NCI-H2171 (cell line): ENCODE results near the gene SIKE1.
"Not testable (repeated sequence)": the region's sequence is repeated elsewhere in the genome, so short reads cannot be mapped to it uniquely, and the experiment has no call there.

Source experiments
- DNase-seq: peaks from one replicate; lab custom pipeline; 2025; lab: John Stamatoyannopoulos, UW

Gene SIKE1

DNA sequence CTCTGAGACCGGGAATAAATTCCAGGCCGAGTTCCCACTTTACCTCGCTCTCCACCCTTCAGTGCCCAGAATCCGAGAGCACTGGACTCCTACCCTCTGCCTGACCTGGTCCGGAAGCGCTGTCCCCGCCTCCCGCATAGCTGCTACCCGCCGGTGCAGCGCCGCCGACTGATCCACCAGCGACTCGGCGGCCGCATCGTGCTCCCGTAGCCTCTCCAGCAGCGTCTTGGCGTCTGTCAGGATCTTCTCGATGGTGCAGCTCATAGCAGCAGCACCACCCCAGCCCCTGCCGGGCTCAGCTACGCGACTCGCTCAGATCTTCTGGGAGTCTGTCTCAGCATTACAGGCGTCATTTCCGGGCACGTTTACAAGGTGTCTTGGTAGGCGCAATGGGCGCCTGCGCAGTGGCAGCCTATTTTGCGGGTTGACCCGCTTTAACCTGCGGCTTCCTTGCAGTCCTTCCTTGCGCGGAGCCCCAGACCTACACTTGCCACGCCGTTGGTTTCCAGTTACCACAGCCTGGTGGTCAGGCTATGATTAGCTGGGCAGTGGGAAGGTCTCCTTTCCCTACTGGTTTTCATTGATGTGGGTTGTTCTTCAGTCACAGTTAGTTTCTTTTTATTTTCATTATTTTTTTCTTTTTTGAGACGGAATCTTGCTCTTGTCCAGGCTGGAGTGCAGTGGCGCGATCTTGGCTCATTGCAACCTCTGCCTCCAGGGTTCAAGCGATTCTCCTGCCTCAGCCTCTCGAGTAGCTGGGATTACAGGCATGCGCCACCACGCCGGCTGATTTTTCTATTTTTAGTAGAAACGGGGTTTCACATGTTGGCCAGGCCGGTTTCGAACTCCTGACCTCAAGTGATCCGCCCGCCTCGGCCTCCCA is at the start of gene SIKE1:
Gene SIKE1, minus strand, starts transcription at position 342 of the 883 bp plus-strand sequence. Its CDS starts 78 bp downstream, at position 264.
- DNase-seq, result peak; percentile 91

DNA sequence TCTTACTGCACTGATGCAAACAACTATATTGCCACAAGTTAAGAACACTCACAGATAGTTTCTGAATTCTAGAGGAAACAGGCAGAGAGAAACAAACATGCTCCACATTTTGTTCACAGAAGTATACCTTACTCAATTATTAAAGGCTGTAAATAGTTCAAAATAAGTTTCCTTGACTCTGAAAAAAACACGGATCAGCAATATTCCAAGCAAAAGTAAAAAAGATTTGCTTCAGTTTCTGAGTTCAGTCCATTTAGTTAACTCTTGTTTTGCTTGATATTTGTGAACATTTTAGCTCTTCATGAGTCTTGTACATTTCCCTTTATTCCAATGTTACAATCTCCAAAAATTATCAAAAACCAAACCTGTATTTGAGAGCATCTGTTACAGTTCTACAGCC is 49.6 kb upstream of the SIKE1 start:
- not testable (repeated sequence) for DNase-seq

DNA sequence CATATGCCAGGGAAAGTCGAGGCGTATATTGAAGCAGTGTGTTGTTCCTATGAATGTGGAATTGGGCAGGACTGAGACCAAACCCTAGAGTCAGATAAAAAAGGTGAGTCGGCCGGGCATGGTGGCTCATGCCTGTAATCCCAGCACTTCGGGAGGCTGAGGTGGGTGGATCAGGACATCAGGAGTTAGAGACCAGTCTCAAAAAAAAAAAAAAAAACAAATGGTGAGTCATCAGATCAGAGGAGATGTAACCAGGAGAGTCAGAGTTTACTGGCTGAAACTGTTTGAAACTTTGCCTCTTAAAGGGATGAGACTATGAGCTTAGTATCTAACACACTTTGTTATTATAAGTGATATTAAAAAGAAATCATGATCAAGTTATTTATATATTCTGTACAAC is 47.8 kb upstream of the SIKE1 start:
- no peak for DNase-seq

DNA sequence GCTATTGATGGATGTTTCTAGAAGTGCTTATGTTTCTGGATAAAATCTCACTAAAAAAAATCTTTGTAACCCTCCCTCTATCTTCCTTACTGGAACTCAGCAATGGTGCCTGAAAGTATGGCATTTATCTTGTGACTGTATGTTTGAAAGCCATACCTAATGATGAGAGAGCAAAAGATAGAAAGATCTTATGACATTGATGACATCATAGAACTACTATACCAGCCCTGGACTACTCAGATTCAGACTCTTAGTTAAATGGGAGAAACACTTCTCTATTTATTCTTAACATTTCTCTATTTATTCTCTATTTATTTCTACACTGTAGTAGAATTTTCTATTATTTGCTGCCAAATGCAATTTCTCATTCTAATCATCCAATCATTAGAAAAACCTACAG is 41.5 kb upstream of the SIKE1 start:
- DNase-seq, result no peak

DNA sequence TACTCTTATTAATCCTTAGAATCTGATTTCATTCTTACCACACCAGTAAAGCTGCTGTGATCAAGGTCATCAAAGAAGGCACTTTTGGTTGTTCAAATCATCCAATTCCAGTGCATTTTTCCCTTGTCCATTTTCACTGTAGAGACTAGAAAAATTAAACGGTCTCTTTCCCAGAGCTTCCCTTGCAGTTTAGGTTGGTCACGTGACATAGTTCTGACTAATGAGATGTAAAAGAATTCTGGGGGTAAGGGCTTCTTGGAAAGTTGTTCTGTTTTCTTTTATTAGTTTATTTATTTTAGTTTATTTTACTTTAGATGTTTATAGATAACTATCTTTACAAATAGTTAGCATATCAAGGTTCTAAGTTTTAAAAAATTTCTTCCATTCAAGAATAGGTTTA is 39.9 kb upstream of the SIKE1 start:
- no peak for DNase-seq

DNA sequence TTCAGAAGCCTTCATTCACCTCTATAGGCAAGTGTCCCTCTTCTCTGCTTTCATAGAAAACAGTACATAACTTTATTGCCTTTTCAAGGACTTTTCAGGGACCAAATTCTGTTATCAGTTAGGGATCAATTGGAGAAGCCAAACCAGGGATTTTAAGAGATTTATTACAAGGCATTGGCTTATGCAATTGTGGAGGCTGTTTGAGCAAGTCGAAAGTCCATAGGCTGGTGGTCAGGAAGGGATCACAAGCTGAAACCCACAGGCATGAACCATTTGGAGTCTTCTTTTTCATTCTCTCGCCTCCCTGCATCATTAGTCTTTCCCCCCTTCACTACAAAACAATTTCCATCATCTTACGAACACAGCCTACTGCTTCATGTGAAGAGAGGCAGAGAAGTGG is 39.4 kb upstream of the SIKE1 start:
- no peak for DNase-seq

DNA sequence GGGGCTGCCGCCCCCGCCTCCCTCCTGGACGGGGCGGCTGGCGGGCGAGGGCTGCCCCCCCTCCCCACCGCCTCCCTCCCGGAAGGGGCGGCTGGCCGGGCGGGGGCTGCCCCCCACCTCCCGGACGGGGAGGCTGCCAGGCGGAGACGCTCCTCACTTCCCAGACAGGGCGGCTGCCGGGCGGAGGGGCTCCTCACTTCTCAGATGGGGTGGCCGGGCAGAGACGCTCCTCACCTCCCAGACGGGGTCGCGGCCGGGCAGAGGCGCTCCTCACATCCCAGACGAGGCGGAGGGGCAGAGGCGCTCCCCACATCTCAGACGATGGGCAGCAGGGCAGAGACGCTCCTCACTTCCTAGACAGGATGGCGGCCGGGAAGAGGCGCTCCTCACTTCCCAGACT is 24.0 kb upstream of the SIKE1 start:
- DNase-seq, result not testable (repeated sequence)

DNA sequence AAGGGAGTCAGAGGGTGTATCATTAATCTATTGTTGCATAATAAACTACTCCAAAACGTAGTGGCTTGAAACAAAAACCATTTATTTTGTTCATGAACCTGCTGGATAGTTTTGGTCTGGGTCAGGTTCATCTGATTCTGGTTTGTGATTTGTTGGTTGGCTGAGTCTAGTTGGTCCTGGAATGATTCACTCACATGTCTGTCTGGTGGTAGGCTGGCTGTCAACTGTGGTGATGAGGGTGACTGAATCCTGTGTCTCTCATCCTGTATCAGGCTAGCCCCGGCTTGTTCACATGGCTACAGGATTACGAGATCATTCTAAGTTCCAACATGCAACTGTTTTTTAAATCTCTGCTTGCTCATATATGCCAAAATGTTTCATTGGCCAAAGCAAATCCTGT is 22.5 kb upstream of the SIKE1 start:
- no peak for DNase-seq

DNA sequence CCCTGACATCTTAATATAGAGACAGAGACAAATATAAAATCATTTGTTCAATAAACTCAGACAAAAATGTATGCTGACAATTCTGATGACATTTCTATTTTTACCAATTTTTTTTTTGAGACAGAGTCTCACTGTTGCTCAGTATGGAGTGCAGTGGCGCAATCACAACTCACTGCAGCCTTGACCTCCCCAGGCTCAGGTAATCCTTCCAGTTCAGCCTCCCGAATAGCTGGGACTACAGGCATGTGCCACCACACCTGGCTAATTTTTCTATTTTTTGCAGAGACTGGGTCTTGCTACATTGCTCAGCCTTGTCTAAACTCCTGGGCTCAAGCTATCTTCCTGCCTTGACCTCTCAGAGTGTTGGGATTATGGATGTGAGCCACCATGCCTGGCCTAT is 13.6 kb upstream of the SIKE1 start:
- DNase-seq, result no peak

DNA sequence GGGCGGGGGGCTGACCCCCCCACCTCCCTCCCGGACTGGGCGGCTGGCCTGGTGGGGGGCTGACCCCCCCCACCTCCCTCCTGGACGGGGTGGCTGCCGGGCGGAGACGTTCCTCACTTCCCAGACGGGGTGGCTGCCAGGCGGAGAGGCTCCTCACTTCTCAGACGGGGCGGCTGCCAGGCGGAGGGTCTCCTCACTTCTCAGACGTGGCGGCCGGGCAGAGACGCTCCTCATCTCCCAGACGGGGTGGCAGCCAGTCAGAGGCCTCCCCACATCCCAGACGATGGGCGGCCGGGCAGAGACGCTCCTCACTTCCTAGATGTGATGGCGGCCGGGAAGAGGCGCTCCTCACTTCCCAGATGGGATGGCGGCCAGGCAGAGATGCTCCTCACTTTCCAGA is 10.1 kb upstream of the SIKE1 start:
- not testable (repeated sequence) for DNase-seq

DNA sequence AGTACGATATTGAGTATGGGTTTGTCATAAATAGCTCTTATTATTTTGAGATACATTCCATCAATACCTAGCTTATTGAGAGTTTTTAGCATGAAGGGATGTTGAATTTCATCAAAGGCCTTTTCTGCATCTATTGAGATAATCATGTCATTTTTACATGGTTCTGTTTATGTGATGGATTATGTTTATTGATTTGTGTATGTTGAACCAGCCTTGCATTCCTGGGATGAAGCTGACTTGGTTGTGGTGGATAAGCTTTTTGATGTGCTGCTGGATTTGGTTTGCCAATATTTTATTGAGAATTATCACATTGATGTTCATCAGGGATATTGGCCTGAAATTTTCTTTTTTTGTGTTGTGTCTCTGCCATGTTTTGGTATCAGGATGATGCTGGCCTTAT is 6.0 kb upstream of the SIKE1 start:
- not testable (repeated sequence) for DNase-seq

DNA sequence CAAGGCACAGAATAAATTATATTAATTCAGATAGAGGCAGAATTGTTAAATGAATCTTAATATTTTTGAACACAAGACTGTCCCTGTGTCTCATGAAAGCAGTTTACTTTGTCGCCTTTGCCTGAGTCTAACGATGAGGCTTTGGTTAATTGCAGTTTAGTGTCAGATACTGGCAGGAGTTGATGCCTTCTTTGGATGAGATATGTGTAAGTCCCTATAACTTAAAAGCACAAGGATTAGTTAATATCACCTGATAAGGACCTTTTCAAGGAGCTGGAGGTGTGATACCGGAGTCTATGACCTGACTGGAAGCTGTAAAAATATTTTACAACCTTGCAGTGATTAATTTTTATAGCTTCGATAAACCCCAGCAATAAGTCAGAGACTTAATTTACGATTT is 2.0 kb upstream of the SIKE1 start:
- no peak for DNase-seq

DNA sequence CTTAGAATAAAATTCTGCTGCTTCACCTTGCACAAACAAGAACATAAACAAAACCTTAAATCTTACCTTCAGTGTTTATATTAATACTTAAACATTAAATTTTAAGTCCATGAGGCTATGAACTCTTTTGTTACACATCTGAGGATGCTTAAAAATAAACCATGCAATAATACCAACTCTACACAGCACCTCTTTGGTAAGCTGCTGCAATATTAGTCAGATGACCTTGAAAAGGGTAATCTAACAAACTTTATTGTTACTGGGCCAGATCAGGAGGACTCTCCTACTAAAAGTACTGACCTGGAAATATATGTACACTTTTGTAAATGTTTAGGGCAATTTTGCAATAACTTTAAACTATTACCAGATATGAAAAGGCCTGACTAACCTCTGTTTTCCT is 763 bp downstream of the SIKE1 start:
- DNase-seq, result no peak

DNA sequence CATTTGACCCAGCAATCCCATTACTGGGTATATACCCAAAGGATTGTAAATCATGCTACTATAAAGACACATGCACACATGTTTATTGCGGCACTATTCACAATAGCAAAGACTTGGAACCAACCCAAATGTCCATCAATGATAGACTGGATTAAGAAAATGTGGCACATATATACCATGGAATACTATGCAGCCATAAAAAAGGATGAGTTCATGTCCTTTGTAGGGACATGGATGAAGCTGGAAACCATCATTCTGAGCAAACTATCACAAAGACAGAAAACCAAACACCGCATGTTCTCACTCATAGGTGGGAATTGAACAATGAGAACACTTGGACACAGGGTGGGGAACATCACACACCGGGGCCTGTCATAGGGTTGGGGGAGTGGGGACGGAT is 3.8 kb downstream of the SIKE1 start:
- not testable (repeated sequence) for DNase-seq

DNA sequence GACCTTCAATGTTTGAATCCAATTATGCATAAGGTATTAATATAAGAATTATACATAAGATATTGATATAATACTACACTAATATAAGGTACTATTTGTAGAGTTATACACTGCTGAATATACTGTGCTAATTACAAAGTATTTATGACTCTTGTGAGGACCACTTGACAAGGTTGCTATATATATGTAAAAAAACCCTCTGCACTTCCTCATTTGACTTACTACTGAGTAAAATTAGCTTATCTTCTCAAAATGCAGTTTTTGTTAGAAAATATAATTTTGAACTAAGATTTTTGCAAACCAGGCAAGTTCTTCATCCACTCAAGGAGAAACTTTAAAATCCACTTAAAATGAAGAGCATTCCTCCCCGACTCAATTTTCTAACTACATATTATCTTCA is 8.5 kb downstream of the SIKE1 start:
- DNase-seq, result no peak

DNA sequence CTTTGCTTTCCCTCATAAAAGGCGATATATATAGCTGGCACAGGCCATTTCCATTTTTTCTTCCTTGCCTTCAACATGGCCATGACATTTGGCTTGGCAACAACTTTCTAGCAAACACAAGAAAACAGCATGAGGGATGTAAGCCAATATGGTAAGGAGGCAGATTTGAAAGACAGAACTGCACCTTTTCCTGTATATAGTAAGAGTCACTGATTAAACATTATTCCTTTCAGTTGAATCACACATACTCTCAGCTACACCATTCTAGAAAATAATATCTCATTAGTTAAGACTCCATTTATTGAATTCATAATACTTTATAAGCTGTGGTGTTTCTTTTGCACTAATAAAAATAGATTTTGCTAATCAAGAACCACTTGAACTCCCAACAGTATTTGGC is 9.5 kb downstream of the SIKE1 start:
- DNase-seq, result no peak

DNA sequence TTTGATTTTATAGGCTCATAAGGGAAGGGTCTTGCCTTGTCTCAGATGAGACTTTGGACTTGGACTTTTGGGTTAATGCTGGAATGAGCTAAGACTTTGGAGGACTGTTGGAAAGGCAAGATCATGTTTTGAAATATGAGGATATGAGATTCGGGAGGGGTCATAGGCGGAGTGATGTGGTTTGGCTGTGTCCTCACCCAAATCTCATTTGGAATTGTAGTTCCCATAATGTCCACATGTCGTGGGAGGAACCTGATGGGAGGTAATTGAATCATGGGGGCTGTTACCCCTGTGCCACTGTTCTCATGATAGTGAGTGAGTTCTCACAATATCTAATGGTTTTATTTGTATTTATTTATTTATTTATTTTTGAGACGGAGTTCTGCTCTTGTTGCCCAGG is 15.8 kb downstream of the SIKE1 start:
- no peak for DNase-seq

DNA sequence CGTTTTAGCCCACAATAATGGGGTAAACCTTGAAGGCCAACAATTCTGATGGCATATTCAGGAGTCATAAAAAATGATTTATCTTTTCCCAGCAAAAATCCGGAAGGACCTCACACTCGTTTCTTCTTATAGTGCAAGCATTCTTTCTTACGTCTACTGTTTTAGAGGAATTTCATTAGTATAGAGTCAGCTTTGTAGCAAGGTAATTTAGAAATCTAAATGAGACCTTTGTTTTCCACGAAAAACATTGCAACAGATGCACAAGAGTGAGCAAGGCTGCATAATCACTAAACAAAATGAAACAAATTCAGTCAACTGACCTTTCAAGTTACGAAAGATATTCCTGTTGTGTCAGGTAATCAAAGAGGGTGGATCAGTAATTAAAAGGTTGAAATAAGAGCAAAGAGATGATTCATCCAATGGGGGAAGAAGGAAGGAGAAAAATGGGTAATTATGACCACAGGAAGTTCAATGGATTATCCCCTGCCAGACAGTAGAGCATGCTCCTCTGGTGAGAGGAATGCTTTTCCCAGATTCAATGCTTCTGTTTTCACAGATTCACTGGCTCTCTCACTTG is 22.1 kb downstream of the SIKE1 start:
- DNase-seq, result no peak

DNA sequence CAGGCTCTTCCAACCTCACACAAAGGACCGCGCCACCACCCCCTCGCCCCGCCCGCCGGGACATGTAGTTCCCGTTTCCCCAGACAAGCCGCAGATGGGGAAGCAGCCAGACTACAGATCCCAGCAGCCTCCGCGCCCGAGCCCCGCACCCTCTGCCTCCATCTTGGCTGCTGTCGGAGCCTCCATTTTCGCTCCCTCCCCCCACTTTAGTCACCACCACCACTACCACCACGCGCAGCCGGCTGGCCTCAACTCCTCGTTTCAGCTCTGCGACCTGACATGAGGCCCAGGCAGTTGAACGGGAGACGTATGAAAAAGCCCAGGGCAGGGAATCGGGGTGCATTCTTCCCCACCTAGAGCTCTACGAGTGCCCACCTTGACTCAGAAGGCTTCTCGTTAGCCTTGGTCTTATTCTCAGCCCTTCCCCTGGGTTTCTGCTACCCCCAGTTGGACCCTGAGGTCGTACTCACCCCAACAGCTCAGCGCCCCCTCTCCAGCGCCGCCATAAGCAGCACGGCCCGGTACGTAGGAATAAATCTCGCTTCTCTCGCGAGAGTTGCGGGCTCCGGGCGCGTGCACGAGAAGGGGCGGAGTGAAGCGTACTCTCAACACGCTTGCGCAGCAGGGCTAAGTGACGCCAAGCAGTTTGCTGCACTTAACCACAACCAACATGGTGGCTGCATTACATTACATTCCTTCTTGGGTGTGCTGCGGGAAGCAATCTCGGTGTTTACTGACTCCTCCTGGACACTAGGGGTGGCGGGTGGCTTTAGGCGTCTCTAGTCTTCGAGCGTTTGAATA is 22.8 kb downstream of the SIKE1 start, which contains the start of gene CSDE1:
Gene CSDE1, minus strand, starts transcription at position 530 of the 801 bp plus-strand sequence. CDS start 18,094 bp downstream, outside the sequence.
- DNase-seq, result peak; percentile 97

DNA sequence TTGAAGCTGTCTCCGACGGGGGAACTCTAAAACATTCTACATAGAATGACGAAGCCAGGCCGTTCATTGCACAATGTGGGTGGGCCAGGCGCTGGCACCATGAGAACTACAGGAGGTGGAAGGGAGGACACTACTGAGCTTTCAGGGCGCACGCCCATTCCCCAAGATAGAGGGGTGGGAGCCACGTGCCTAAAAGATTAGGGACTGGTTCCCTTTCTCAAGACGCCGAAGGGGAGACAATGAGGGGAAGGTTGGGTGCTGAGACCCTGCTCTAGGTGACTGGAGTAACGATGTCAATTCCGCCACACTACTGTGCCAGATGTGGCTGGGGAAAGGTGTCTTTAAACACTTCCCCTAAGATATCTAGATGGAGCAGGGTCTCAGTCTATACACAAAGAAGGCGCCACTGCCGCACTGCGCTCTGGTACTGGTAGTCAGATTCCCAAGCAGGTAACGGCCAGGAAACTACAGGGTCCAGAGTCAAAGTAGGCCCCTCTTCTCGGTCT is 23.5 kb downstream of the SIKE1 start:
- DNase-seq, result no peak

DNA sequence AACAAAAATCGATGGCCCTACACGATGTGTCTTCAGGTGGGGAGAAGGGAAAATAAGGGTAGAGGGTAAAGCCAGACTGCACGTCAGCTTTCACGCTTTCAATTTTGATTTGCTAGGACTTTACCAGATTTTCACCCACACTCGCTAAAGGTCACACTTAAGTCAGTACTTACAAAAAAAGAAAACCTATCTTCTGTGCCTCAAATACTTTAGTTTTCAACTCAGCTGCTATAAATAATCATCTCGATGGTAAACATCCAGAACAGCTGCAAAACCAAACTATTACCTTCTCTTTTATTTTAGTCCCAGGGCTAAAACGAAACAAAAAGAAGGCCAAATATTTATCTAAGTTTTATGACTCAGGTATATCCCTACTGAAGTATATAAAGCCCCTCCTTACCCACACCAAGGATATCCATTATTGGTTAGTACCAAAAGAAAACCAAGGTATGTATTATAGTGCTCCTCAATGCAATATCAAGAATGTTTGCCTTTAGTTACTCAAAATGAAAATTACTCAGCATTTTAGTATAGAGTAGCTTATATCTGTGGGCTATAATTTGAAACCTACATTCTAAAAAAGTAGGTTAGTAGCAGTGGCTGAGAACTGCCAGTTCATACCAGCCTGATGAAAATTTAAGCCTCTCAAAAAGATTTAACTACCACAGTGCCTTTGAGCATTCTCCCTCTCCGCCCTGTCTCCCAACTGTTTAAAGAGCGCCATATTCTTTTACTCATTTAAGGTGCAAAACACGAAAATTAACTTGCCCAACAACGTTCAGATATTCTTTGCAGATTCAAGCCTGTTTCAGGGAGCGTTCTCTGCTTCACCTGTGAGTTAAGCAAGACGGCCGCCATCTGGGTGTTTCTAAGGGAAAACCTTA is 24.2 kb downstream of the SIKE1 start:
- no peak for DNase-seq
